HEK293 (cell line): ENCODE measurements around the gene CDK4.
A peak's percentile ranks its signal among the peaks of the same experiment; 100 is the strongest.

Experiments
- CTCF ChIA-PET: fragments of 350-600 bp; formaldehyde crosslinking; extraction: SDS; loops from one replicate; lab custom pipeline; 2021; ENCODE audit warnings: antibody characterized with exemption; lab: Yijun Ruan, JAX
- POLR2A ChIA-PET: fragments of 300-600 bp; formaldehyde crosslinking; extraction: SDS; loops from one replicate; lab custom pipeline; 2020; ENCODE audit warnings: antibody characterized with exemption, inconsistent platforms; lab: Yijun Ruan, JAX
- H3K27ac ChIP-seq: fragments of 200-500 bp; sonication (Bioruptor generic); 2 replicates; pipeline ENCODE4 v1.5.1; 2014; ENCODE audit warnings: low read depth, low read length, control low read depth, inconsistent platforms; ENCODE audit errors: extremely low read depth
- H3K36me3 ChIP-seq, 2 experiments: fragments of 200-500 bp in 1 of 2; sonication (Bioruptor generic) in 1 of 2; 1 replicate in 1 of 2; 2 replicates in 1 of 2; pipeline ENCODE4 v1.5.1; 2014 to 2017; ENCODE audit warnings: inconsistent platforms in 2 of 2, low read length in 2 of 2; ENCODE audit not compliant: control insufficient read depth in 2 of 2, insufficient read depth in 1 of 2
- H3K4me1 ChIP-seq: fragments of 200-500 bp; sonication (Bioruptor generic); 2 replicates; pipeline ENCODE4 v1.5.1; 2014; ENCODE audit warnings: mild to moderate bottlenecking, low read length, inconsistent platforms; ENCODE audit not compliant: control insufficient read depth, insufficient read depth
- H3K4me3 ChIP-seq: 2 replicates; pipeline ENCODE4 v1.5.1; 2011; ENCODE audit warnings: low read depth, mild to moderate bottlenecking, control low read depth, low read length, moderate library complexity
- H3K9me3 ChIP-seq: fragments of 200-500 bp; sonication (Bioruptor generic); 2 replicates; pipeline ENCODE4 v1.5.1; 2014; ENCODE audit warnings: low read depth, low read length, inconsistent platforms; ENCODE audit not compliant: control insufficient read depth, insufficient read depth
- AEBP2 ChIP-seq: fragments of 450-650 bp; formaldehyde crosslinking; IDR thresholded peaks from 2 replicates; pipeline ENCODE4 v1.5.1; 2016; ENCODE audit warnings: missing biosample characterization, missing genetic modification characterization, borderline replicate concordance
- GLIS2 ChIP-seq: fragments of 450-650 bp; formaldehyde crosslinking; IDR thresholded peaks from 2 replicates; pipeline ENCODE4 v1.5.1; 2016; ENCODE audit warnings: missing biosample characterization, missing genetic modification characterization
- INSM2 ChIP-seq: fragments of 450-650 bp; formaldehyde crosslinking; IDR thresholded peaks from 2 replicates; pipeline ENCODE4 v1.5.1; 2016; ENCODE audit warnings: missing biosample characterization, missing genetic modification characterization
- SCRT2 ChIP-seq: fragments of 450-650 bp; formaldehyde crosslinking; IDR thresholded peaks from 2 replicates; pipeline ENCODE4 v1.5.1; 2016; ENCODE audit warnings: missing biosample characterization, missing genetic modification characterization
- SETDB1 ChIP-seq: IDR thresholded peaks from one replicate; pipeline ENCODE4 v1.6.1; 2017; ENCODE audit warnings: mild to moderate bottlenecking, low read length, moderate library complexity, mixed read lengths; ENCODE audit not compliant: insufficient read length
- SP7 ChIP-seq: fragments of 450-650 bp; formaldehyde crosslinking; IDR thresholded peaks from 2 replicates; pipeline ENCODE4 v1.5.1; 2016; ENCODE audit warnings: missing biosample characterization, missing genetic modification characterization
- TSHZ1 ChIP-seq: fragments of 450-650 bp; formaldehyde crosslinking; IDR thresholded peaks from 2 replicates; pipeline ENCODE4 v1.5.1; 2016; ENCODE audit warnings: missing biosample characterization, missing genetic modification characterization, borderline replicate concordance
- YY1 ChIP-seq: fragments of 450-650 bp; formaldehyde crosslinking; IDR thresholded peaks from 2 replicates; pipeline ENCODE4 v1.5.1; 2018; ENCODE audit warnings: missing biosample characterization, missing genetic modification characterization
- ZNF133 ChIP-seq: fragments of 450-650 bp; formaldehyde crosslinking; IDR thresholded peaks from 2 replicates; pipeline ENCODE4 v1.5.1; 2016; ENCODE audit warnings: missing biosample characterization, missing genetic modification characterization
- ZNF175 ChIP-seq: fragments of 450-650 bp; formaldehyde crosslinking; IDR thresholded peaks from 2 replicates; pipeline ENCODE4 v1.5.1; 2016; ENCODE audit warnings: missing biosample characterization, missing genetic modification characterization
- ZNF214 ChIP-seq: fragments of 450-650 bp; formaldehyde crosslinking; IDR thresholded peaks from 2 replicates; pipeline ENCODE4 v1.5.1; 2017; ENCODE audit warnings: missing biosample characterization, mild to moderate bottlenecking, missing genetic modification characterization, borderline replicate concordance
- ZNF239 ChIP-seq: fragments of 450-650 bp; formaldehyde crosslinking; IDR thresholded peaks from 2 replicates; pipeline ENCODE4 v1.5.1; 2016; ENCODE audit warnings: missing biosample characterization, missing genetic modification characterization
- ZNF488 ChIP-seq: fragments of 450-650 bp; formaldehyde crosslinking; IDR thresholded peaks from 2 replicates; pipeline ENCODE4 v1.5.1; 2016; ENCODE audit warnings: missing biosample characterization, missing genetic modification characterization
- ZNF521 ChIP-seq: fragments of 450-650 bp; formaldehyde crosslinking; IDR thresholded peaks from 2 replicates; pipeline ENCODE4 v1.5.1; 2017; ENCODE audit warnings: missing biosample characterization, mild to moderate bottlenecking, missing genetic modification characterization
- ZNF785 ChIP-seq: fragments of 450-650 bp; formaldehyde crosslinking; IDR thresholded peaks from 2 replicates; pipeline ENCODE4 v1.5.1; 2016; ENCODE audit warnings: missing biosample characterization, missing genetic modification characterization
- TF ChIP-seq, protein P1 (sequence below): fragments of 450-650 bp; formaldehyde crosslinking; IDR thresholded peaks from 2 replicates; pipeline ENCODE4 v1.5.0; 2017; ENCODE audit warnings: missing biosample characterization, missing genetic modification characterization, borderline replicate concordance

Gene CDK4

DNA sequence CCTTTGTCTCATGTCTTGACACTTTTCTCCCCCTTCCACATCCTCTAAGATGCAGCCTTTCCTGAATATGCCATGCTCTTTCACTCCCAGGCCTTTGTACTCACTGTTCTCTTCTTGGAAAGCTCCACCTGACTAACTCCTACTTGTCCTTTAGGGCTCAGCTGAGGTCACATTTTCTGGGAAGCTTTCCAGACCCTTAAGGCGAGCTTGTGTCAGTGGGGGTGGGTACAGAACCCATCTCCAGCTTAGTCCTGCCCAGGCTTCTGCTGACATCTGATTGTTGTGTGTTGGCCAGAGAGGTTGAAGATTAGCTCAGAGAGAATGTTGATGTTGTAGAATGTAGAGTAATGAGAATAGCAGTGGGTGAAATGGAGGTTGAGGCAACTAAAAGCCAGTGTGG, 27.6 kb upstream of the CDK4 start:
- Histone ChIP-seq H3K4me3 (no peak overlapping the region), H3K36me3 (peaks cover 8 to 34% of the 10 kb centered on the region in 2 experiments; a peak in 2 of 3 replicates), H3K9me3 (no peaks in the 10 kb centered on the region), H3K4me1 (no peaks in the 10 kb centered on the region), H3K27ac (no peak overlapping the region)
- ChIA-PET POLR2A (interaction anchor here (1.2 kb wide), 1 partner anchor 15 kb away, joined by 3 read pairs; no protein-coding TSS in a partner anchor), CTCF (interaction anchor here (1.2 to 2.9 kb wide), 2 partner anchors 20 to 23 kb away, joined by 5 to 17 read pairs; no protein-coding TSS in a partner anchor)
- TF ChIP-seq SP7 (tag by site-specific recombination) (no peak), ZNF175 (tag by site-specific recombination) (no peak), AEBP2 (tag by site-specific recombination) (no peak), SETDB1 (no peak), ZNF133 (tag by site-specific recombination) (no peak), GLIS2 (no peak), ZNF785 (tag by site-specific recombination) (no peak), ZNF214 (tag by site-specific recombination) (no peak), ZNF239 (no peak), TSHZ1 (no peak), ZNF521 (tag by site-specific recombination) (no peak), ZNF488 (tag by site-specific recombination) (no peak), YY1 (tag by site-specific recombination) (no peak)
- TF ChIP-seq, protein P1, sequence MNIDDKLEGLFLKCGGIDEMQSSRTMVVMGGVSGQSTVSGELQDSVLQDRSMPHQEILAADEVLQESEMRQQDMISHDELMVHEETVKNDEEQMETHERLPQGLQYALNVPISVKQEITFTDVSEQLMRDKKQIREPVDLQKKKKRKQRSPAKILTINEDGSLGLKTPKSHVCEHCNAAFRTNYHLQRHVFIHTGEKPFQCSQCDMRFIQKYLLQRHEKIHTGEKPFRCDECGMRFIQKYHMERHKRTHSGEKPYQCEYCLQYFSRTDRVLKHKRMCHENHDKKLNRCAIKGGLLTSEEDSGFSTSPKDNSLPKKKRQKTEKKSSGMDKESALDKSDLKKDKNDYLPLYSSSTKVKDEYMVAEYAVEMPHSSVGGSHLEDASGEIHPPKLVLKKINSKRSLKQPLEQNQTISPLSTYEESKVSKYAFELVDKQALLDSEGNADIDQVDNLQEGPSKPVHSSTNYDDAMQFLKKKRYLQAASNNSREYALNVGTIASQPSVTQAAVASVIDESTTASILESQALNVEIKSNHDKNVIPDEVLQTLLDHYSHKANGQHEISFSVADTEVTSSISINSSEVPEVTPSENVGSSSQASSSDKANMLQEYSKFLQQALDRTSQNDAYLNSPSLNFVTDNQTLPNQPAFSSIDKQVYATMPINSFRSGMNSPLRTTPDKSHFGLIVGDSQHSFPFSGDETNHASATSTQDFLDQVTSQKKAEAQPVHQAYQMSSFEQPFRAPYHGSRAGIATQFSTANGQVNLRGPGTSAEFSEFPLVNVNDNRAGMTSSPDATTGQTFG (tag by site-specific recombination): no peak

GRCh38 chr12:57777911-57778310, 25.8 kb upstream of the CDK4 start:
- Histone ChIP-seq H3K9me3 (no peaks in the 10 kb centered on the region), H3K27ac (no peak overlapping the region), H3K4me3 (no peak overlapping the region), H3K4me1 (0 out of 2 replicates have a peak, but pooled peaks cover 3% of the 10 kb centered on the region), H3K36me3 (peaks cover 5 to 30% of the 10 kb centered on the region in 2 experiments; a peak in 2 of 3 replicates)
- ChIA-PET POLR2A (interaction anchor here (1.0 kb wide), 1 partner anchor 17 kb away, joined by 3 read pairs; no protein-coding TSS in a partner anchor), CTCF (interaction anchor here (0.6 to 1.0 kb wide), 3 partner anchors 11 to 38 kb away, joined by 3 to 4 read pairs (median 3); no protein-coding TSS in a partner anchor)
- TF ChIP-seq SCRT2 (tag by site-specific recombination) (0 out of 2 replicates have a peak, but pooled peaks have one; percentile 36), INSM2 (tag by site-specific recombination) (no peak)
